GM19395 (cell line): Measurements from ENCODE around the gene ADCY9.
"Not testable (repeated sequence)": the region's sequence is repeated elsewhere in the genome, so short reads cannot be mapped to it uniquely, and the experiment has no call there.

Source experiments
- ATAC-seq: cut with Tn5 transposase; IDR thresholded peaks from one replicate; pipeline ENCODE4 v1.9.1; 2021; ENCODE audit warnings: mild to moderate bottlenecking, moderate library complexity; ENCODE audit not compliant: unreplicated experiment

ADCY9 gene

GRCh38 chr16:3934491-3935181, 181.6 kb downstream of the ADCY9 start:
- no peak for ATAC-seq

GRCh38 chr16:3927147-3927546, 189.1 kb downstream of the ADCY9 start:
- ATAC-seq = not testable (repeated sequence)

GRCh38 chr16:3924763-3925162, 191.5 kb downstream of the ADCY9 start:
- ATAC-seq = no peak

- no peak for ATAC-seq
Observed at GRCh38 chr16:3922241-3922640, 194.0 kb downstream of the ADCY9 start.

- ATAC-seq = no peak
Observed at GRCh38 chr16:3920206-3920605, 196.0 kb downstream of the ADCY9 start.

GRCh38 chr16:3919413-3919812, 196.8 kb downstream of the ADCY9 start:
- no peak for ATAC-seq

GRCh38 chr16:3915426-3916260, 200.6 kb downstream of the ADCY9 start:
- no peak for ATAC-seq

- no peak for ATAC-seq
Observed at GRCh38 chr16:3912897-3913296, 203.3 kb downstream of the ADCY9 start.
